Chondrocyte (in vitro differentiated cells): ENCODE data around the gene NTRK2. TPM values are rescaled to one million over a fixed set of nuclear protein-coding genes. Genes with fewer than 3 reads are reported as not detected.

Source experiments
- DNase-seq: peaks from one replicate; pipeline ENCODE4 v3.0.0; 2021; ENCODE audit warnings: mixed read lengths, low spot score
- H3K27ac Mint-ChIP-seq: one replicate; pipeline ENCODE4 v1.8.0; 2021; ENCODE audit warnings: mild to moderate bottlenecking, moderate library complexity, mixed read lengths; ENCODE audit not compliant: unreplicated experiment
- H3K27me3 Mint-ChIP-seq: 2 replicates; pipeline ENCODE4 v1.8.0; 2021; ENCODE audit warnings: low read depth, mixed read lengths
- H3K36me3 Mint-ChIP-seq: 2 replicates; pipeline ENCODE4 v1.8.0; 2021; ENCODE audit warnings: low read depth, mixed read lengths
- H3K4me1 Mint-ChIP-seq: 2 replicates; pipeline ENCODE4 v1.8.0; 2021; ENCODE audit warnings: low read depth, mild to moderate bottlenecking, mixed read lengths
- H3K4me3 Mint-ChIP-seq: one replicate; pipeline ENCODE4 v1.8.0; 2021; ENCODE audit warnings: mild to moderate bottlenecking, moderate library complexity, mixed read lengths; ENCODE audit not compliant: unreplicated experiment
- H3K9me3 Mint-ChIP-seq: 2 replicates; pipeline ENCODE4 v1.8.0; 2021; ENCODE audit warnings: low read depth, mixed read lengths
- total RNA-seq: library from RNA; stranded (reverse); gene quantifications from 3 replicates; pipeline ENCODE4 v1.2.1, GENCODE V29; 2021
- TF ChIP-seq, protein P1 (sequence below): fragments of 200-600 bp; sonication (generic); IDR thresholded peaks from 2 replicates; pipeline ENCODE4 v1.5.0; 2021; ENCODE audit warnings: antibody characterized with exemption, mild to moderate bottlenecking, moderate library complexity

The NTRK2 gene
- total RNA-seq, 1 donor from 2014 or later, result 40.0 TPM

DNA sequence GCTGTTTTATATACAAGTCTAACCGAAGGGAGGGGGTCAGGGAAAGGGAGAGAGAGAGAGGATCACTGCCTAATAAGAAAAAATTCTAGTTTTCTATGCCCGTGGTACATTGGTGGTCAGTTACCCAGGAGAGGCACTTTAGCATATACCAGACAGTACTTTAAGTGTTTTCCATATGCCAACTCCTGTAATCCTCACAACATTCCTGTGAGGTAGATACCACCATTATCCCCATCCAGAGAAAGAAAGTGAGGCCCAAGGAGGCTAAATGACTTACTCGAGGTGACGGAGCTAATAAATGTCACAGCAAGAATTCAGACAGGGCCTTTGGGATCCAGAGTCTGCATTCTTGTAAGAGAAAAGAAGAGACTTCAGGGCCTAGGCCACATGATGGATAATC, 161.8 kb downstream of the NTRK2 start:
- H3K4me3 Mint-ChIP-seq, result no peak overlapping the region
- no peak overlapping the region for H3K27ac Mint-ChIP-seq
- peaks cover 2% of the 10 kb centered on the region for H3K36me3 Mint-ChIP-seq
- TF ChIP-seq, protein P1, sequence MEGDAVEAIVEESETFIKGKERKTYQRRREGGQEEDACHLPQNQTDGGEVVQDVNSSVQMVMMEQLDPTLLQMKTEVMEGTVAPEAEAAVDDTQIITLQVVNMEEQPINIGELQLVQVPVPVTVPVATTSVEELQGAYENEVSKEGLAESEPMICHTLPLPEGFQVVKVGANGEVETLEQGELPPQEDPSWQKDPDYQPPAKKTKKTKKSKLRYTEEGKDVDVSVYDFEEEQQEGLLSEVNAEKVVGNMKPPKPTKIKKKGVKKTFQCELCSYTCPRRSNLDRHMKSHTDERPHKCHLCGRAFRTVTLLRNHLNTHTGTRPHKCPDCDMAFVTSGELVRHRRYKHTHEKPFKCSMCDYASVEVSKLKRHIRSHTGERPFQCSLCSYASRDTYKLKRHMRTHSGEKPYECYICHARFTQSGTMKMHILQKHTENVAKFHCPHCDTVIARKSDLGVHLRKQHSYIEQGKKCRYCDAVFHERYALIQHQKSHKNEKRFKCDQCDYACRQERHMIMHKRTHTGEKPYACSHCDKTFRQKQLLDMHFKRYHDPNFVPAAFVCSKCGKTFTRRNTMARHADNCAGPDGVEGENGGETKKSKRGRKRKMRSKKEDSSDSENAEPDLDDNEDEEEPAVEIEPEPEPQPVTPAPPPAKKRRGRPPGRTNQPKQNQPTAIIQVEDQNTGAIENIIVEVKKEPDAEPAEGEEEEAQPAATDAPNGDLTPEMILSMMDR, result no peak
- H3K27me3 Mint-ChIP-seq, result peaks cover 5% of the 10 kb centered on the region
- DNase-seq, result no peak
- H3K9me3 Mint-ChIP-seq, result no peaks in the 10 kb centered on the region
- no peaks in the 10 kb centered on the region for H3K4me1 Mint-ChIP-seq

DNA sequence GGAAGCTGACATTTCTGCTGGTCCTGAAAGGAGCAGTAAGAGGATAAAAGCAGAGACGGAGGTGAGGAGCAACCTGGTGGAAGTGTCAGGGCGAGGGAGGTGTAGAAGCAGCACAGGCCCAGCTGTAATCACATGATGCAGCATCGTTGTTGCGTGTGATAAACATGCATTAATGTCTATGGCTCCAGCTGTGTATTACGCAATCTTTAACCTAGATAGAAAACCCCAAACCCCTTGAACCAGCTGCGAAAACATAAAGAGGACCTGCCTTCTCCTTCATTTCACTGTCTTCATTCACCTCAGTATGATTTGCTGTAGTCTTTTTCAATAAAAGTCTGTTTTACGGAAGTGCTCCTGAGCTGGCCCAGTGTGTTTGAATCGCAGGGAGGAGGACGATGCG, 162.9 kb downstream of the NTRK2 start:
- no peak for DNase-seq
- Mint-ChIP-seq H3K9me3 (no peaks in the 10 kb centered on the region), H3K4me3 (no peak overlapping the region), H3K36me3 (peaks cover 2% of the 10 kb centered on the region), H3K27ac (no peak overlapping the region), H3K4me1 (no peaks in the 10 kb centered on the region), H3K27me3 (peaks cover 5% of the 10 kb centered on the region)
- TF ChIP-seq, protein P1, result no peak

DNA sequence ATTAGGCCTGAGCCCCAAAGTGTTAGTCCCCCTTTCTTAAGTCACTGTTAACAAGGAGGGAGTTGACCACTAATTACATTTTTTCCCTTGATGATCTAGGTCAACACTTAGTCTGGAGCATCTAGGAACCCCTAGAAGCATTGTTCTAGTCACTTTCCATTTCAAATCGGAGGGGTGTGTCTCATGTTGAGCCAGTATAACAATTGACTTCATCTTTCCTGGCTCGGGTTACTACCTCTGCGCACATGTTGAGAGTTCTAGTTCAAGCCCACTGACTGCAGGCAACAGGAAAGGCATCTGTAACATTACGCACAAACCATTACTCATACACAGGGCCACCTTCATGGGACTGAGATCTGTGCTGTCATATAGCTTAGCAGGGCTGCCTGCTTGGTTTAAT, 164.9 kb downstream of the NTRK2 start:
- TF ChIP-seq, protein P1, result no peak
- H3K4me3 Mint-ChIP-seq, result no peak overlapping the region
- no peak for DNase-seq
- no peaks in the 10 kb centered on the region for H3K9me3 Mint-ChIP-seq
- no peaks in the 10 kb centered on the region for H3K36me3 Mint-ChIP-seq
- no peak overlapping the region for H3K27ac Mint-ChIP-seq
- peaks cover 6% of the 10 kb centered on the region for H3K4me1 Mint-ChIP-seq
- H3K27me3 Mint-ChIP-seq, result peaks cover 5% of the 10 kb centered on the region

DNA sequence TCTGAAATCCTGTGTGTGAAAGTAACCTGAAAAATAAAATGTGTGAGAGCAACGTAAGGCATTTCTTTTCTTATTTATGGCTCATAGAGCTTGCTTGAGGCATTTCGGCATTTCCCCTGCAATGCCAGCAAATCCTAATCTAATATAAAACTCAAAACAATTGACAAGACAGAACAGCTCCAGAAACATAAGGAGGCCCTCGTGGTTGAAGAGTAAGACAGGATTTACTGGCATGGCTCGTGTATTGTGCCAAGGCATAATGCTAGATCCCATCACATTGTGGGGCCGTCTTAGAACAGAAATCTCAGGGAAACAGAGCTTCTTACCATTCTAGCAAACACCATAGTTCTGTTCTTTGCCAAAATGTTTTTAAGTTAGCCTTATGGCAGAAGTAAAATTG, 166.2 kb downstream of the NTRK2 start:
- no peak overlapping the region for H3K4me3 Mint-ChIP-seq
- H3K36me3 Mint-ChIP-seq, result peaks cover 3% of the 10 kb centered on the region
- no peak overlapping the region for H3K27ac Mint-ChIP-seq
- no peak for DNase-seq
- H3K27me3 Mint-ChIP-seq, result peaks cover 5% of the 10 kb centered on the region
- peaks cover 18% of the 10 kb centered on the region for H3K4me1 Mint-ChIP-seq
- TF ChIP-seq, protein P1, result no peak
- no peaks in the 10 kb centered on the region for H3K9me3 Mint-ChIP-seq

DNA sequence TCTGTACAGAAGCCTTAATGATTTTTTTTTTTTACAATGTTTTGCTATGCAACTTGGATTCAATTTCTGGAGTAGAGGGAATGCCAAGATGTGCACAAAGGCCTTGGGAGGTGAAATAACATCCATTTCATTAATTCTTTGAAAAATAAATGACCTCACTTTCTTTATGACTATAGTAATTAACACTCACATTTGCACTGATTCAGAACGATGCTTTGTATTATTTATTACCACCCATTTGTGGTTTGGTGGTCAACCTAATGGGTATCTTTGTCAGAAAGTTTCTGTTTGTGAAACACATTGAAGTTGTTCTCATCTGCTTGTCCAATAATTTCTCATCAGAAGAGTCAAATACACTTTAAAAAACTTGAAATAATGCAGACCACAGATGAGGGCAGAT, 169.3 kb downstream of the NTRK2 start:
- no peaks in the 10 kb centered on the region for H3K9me3 Mint-ChIP-seq
- H3K4me3 Mint-ChIP-seq, result no peak overlapping the region
- peaks cover 21% of the 10 kb centered on the region for H3K4me1 Mint-ChIP-seq
- TF ChIP-seq, protein P1, result no peak
- no peak overlapping the region for H3K27ac Mint-ChIP-seq
- peaks cover 3% of the 10 kb centered on the region for H3K36me3 Mint-ChIP-seq
- DNase-seq, result no peak
- peaks cover 3% of the 10 kb centered on the region for H3K27me3 Mint-ChIP-seq
